ENCODE data around the gene CCL21.

CCL21 gene

GRCh38 chr9:34669809-34670562 lies 40.0 kb downstream of the CCL21 start:
- no peak for DNase-seq

GRCh38 chr9:34665381-34666250 lies 44.3 kb downstream of the CCL21 start:
- DNase-seq: peak; percentile 95

GRCh38 chr9:34665067-34665380 lies 44.9 kb downstream of the CCL21 start:
- DNase-seq: no peak

GRCh38 chr9:34664281-34665066 lies 45.5 kb downstream of the CCL21 start:
- DNase-seq: peak; percentile 78

GRCh38 chr9:34663303-34663605 lies 46.7 kb downstream of the CCL21 start:
- no peak for DNase-seq

GRCh38 chr9:34662526-34663302 lies 47.2 kb downstream of the CCL21 start, which contains the start of gene CCL27:
TSS of gene CCL27 (minus strand) at chr9:34662657. CDS start at chr9:34662633, 24 bp downstream.
- no peak for DNase-seq

GRCh38 chr9:34659592-34660253 lies 50.2 kb downstream of the CCL21 start:
- no peak for DNase-seq
